ENCODE data around the gene PHF11. TPM values are rescaled to one million over a fixed set of nuclear protein-coding genes. Genes with fewer than 3 reads are reported as not detected.

The PHF11 gene
- total RNA-seq = 10 to 100 TPM; 93.4 to 94.8 TPM

DNA sequence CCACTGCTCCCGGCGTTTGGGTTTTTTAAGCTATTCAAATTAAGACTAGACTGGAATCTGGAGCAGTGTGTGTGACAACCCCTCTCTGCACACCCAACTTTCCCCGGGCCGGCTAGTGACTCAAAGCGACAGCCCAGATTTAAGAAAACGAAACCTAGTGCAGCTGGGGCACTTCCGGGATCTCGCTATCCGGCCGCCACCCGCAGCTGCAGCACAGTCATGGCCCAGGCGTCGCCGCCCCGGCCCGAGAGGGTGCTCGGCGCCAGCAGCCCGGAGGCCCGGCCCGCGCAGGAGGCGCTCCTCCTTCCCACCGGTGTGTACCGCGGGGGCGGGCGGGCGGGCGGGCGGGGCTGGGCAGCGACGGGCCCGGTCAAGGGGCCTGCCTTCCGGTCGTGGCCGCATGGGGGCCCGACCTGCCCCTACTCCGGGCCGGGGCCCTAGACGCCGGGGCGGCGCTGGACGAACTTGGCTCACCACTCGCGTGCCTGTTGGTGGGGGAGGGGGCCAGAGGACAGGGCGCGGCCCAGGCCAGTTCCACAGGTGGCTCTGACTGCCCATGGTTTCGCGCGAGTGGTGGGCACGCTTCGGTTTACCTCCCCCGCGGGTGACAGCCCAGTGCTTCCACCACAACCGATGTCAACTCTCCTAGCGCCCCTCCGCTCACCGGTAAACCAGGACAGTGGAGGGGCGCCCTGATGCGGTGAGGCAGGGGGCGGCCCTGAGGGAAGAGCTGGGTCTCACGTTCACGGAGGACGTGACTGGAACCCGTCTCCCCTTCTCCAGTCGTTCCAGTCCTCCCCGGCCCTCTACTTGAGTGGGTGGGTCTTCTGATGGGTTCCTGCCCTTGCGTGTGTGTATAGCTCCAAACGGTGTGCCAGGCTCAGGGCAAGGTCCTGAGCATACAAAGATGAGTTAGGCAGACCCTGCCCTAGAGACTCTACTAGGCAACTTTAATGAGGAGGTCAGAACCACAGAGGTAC lies at the start of gene PHF11:
Gene PHF11 (plus strand): TSS at position 171 of the 980 bp plus-strand sequence. CDS start 49 bp downstream, at position 220.
- peak within 1 kb of the TSS; percentile 99 for H3K27ac Mint-ChIP-seq
- ChIA-PET CTCF (interaction anchor here (2.1 kb wide), 1 partner anchor 111 kb away, joined by 7 read pairs; no protein-coding TSS in a partner anchor), POLR2A (interaction anchor here (0.6 to 4.0 kb wide), 20 partner anchors 9 to 297 kb away, joined by 3 to 93 read pairs (median 4); partner anchors contain the start of genes CAB39L, CDADC1, KPNA3 and RCBTB1)
- H3K36me3 Mint-ChIP-seq (ENCODE audit: low read depth) = peaks cover 59% of the 10 kb centered on the region
- H3K4me3 Mint-ChIP-seq = peak within 1 kb of the TSS; percentile 98
- H3K27me3 Mint-ChIP-seq (ENCODE audit: low read depth) = no peaks in the 10 kb centered on the region
- peak; percentile 90 for DNase-seq
- no peaks in the 10 kb centered on the region for H3K9me3 Mint-ChIP-seq (ENCODE audit: insufficient read depth)
- peaks cover 55% of the 10 kb centered on the region for H3K4me1 Mint-ChIP-seq (ENCODE audit: low read depth)
- ATAC-seq = peak; percentile 87

DNA sequence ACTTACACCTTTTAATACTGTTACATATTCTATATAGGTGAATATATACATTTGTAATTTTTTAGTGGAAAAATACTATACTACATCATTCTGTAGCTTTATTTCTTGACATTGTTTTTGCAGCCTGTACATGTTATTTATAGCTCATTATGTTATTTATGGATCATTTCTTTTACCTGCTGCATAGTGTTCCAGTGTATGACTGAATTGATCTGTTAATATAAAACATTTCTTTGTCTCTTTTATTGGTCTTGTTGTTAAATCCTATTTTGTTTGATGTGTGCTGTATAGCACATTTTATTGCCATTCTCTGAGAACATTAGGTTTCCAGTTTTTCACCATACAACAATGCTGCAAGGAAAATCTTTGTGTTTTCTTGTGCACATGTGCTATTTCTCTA lies 49.3 kb upstream of the PHF11 start:
- CTCF ChIA-PET = interaction anchor here (1.1 to 1.2 kb wide), 2 partner anchors 8 to 10 kb away, joined by 3 read pairs; no protein-coding TSS in a partner anchor
- ATAC-seq (no peak), DNase-seq (no peak)
- POLR2A ChIA-PET = interaction anchor here (4.8 kb wide), 1 partner anchor 49 kb away, joined by 93 read pairs; the partner anchor contains the start of gene PHF11
- Mint-ChIP-seq H3K27me3 (ENCODE audit: low read depth) (no peaks in the 10 kb centered on the region), H3K36me3 (ENCODE audit: low read depth) (peaks cover 32% of the 10 kb centered on the region), H3K4me3 (peak overlapping the region; percentile 61), H3K9me3 (ENCODE audit: insufficient read depth) (no peaks in the 10 kb centered on the region), H3K4me1 (ENCODE audit: low read depth) (peaks cover 57% of the 10 kb centered on the region), H3K27ac (peak overlapping the region; percentile 81)

DNA sequence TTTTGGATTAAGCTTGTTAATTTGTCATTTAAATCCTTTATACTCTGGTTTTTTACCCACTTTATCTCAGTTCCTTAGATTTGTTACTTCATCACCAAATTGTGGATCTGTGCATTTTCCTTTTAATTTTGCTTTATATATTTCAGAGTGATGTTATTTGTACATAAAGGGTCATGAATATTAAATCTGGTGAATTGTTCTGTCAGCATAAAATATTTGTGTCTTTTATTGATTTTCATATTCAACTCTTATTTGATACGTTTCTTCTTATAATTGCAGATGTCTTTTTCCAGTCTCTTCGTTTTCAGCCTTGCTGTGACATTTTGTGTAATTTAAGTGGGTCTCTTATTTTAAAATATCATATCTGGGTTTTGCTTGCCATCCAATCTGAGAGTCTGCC lies 47.0 kb upstream of the PHF11 start:
- Mint-ChIP-seq H3K4me1 (ENCODE audit: low read depth) (peaks cover 44% of the 10 kb centered on the region), H3K4me3 (no peak overlapping the region), H3K27me3 (ENCODE audit: low read depth) (no peaks in the 10 kb centered on the region), H3K9me3 (ENCODE audit: insufficient read depth) (no peaks in the 10 kb centered on the region), H3K36me3 (ENCODE audit: low read depth) (peaks cover 44% of the 10 kb centered on the region), H3K27ac (no peak overlapping the region)
- DNase-seq = no peak
- ChIA-PET POLR2A (no interaction called here), CTCF (interaction anchor here (0.9 kb wide), 1 partner anchor 338 kb away, joined by 3 read pairs; no protein-coding TSS in a partner anchor)
- no peak for ATAC-seq

DNA sequence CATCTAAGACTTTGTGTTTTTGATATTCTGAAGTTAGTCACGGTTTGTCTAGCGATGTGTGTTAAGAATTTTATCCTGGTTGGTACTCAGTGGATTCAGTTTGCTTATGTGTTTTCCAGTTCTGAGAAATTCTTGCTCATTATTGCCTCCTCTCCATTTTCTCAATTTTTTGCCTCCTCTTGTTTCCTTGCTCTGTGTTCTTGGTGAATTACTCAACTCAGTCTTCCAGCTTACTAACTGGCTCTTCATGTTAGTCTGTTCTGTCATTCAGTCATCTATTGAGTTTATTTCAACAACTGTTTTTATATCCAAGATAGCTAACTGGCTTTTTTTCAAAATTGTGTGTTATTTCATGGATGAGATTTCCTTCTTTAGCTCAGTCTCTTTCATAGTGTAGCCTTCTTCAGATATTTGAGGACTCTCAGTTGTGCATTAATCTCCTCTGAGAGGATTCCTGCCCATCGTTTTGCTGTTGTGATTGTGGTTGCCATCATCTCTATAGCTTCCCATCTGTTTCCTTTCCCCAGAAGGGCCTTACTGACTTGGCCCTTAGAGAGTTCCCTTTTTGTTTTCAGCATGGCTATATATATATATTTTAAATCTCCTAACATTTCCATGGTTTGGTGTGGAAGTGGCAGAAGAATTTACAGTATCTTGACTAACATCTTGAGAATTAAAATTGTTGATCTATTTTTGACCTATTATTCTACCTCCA lies 45.5 kb upstream of the PHF11 start:
- POLR2A ChIA-PET = interaction anchor here (0.5 to 1.5 kb wide), 2 partner anchors 45 to 137 kb away, joined by 3 to 4 read pairs; partner anchors contain the start of gene PHF11
- peaks cover 43% of the 10 kb centered on the region for H3K36me3 Mint-ChIP-seq (ENCODE audit: low read depth)
- ATAC-seq = no peak

DNA sequence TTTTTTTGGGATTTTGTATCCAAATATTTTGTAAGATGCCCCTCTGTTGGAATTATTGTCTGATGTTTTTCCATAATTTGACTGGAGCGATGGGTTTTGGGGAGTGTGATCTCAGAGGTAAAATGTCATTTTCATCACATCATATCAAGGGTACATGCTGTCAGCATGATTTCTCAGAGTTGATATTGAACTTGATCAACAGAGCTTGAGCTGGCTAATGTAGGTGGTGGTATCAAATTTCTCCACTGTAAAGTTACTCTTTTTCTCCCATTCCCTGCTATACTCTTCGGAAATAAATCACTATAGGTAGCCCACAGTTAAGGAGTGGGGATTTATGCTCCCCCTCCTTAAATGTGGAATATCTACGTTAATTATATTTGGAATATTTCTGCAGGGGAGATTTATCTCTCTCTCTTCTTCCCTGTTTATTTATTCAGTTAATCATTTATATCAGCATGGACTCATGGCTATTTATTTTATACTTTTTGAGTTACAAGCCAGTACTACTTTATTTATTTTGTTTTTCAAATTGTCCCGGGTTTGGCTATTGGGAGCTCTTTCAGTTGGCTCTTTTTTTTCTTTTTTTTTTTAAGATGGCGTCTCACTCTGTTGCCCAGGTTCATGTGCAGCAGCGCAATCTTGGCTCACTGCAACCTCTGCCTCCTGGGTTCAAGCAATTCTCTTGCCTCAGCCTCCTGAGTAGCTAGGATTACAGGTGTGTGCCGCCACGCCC lies 42.9 kb upstream of the PHF11 start:
- Mint-ChIP-seq H3K27ac (no peak overlapping the region), H3K4me3 (no peak overlapping the region), H3K27me3 (ENCODE audit: low read depth) (no peaks in the 10 kb centered on the region), H3K36me3 (ENCODE audit: low read depth) (peaks cover 40% of the 10 kb centered on the region), H3K4me1 (ENCODE audit: low read depth) (peaks cover 30% of the 10 kb centered on the region), H3K9me3 (ENCODE audit: insufficient read depth) (no peaks in the 10 kb centered on the region)
- DNase-seq (no peak), ATAC-seq (no peak)
- ChIA-PET POLR2A (interaction anchor here (1.8 kb wide), 1 partner anchor 9 kb away, joined by 6 read pairs; the partner anchor contains the start of genes CAB39L and SETDB2), CTCF (interaction anchor here (3.4 kb wide), 1 partner anchor 9 kb away, joined by 10 read pairs; the partner anchor contains the start of genes CAB39L and SETDB2)

More for the DNA sequence above, 45.5 kb upstream of the PHF11 start:
- no peak for DNase-seq
- peaks cover 48% of the 10 kb centered on the region for H3K4me1 Mint-ChIP-seq (ENCODE audit: low read depth)
- CTCF ChIA-PET = interaction anchor here (1.1 kb wide), 1 partner anchor 11 kb away, joined by 3 read pairs; no protein-coding TSS in a partner anchor
- H3K27me3 Mint-ChIP-seq (ENCODE audit: low read depth) = no peaks in the 10 kb centered on the region
- no peak overlapping the region for H3K4me3 Mint-ChIP-seq
- no peaks in the 10 kb centered on the region for H3K9me3 Mint-ChIP-seq (ENCODE audit: insufficient read depth)
- H3K27ac Mint-ChIP-seq = no peak overlapping the region

DNA sequence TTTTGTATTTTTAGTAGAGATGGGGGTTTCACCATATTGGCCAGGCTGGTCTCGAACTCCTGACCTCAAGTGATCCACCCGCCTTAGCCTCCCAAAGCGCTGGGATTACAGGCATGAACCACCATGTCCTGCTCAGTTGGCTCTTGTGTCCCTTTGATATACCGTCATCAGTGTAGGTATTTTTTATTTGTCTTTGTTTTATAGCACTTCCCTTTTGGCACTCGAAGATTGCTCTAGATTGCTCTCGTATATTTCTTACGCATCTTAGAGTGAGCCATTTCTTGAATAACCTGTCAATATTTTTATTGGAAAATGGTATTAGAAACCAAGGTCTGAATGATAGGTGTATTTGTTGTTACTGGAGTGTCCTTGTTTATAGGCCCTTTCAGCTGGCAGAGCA lies 42.3 kb upstream of the PHF11 start:
- Mint-ChIP-seq H3K4me3 (no peak overlapping the region), H3K27me3 (ENCODE audit: low read depth) (no peaks in the 10 kb centered on the region), H3K36me3 (ENCODE audit: low read depth) (peaks cover 38% of the 10 kb centered on the region), H3K27ac (no peak overlapping the region), H3K4me1 (ENCODE audit: low read depth) (peaks cover 25% of the 10 kb centered on the region), H3K9me3 (ENCODE audit: insufficient read depth) (no peaks in the 10 kb centered on the region)
- DNase-seq = no peak
- ATAC-seq = no peak
- POLR2A ChIA-PET = interaction anchor here (1.8 to 1.9 kb wide), 2 partner anchors 9 kb away, joined by 6 to 9 read pairs; partner anchors contain the start of genes CAB39L and SETDB2
- CTCF ChIA-PET = interaction anchor here (3.4 kb wide), 1 partner anchor 9 kb away, joined by 10 read pairs; the partner anchor contains the start of genes CAB39L and SETDB2

DNA sequence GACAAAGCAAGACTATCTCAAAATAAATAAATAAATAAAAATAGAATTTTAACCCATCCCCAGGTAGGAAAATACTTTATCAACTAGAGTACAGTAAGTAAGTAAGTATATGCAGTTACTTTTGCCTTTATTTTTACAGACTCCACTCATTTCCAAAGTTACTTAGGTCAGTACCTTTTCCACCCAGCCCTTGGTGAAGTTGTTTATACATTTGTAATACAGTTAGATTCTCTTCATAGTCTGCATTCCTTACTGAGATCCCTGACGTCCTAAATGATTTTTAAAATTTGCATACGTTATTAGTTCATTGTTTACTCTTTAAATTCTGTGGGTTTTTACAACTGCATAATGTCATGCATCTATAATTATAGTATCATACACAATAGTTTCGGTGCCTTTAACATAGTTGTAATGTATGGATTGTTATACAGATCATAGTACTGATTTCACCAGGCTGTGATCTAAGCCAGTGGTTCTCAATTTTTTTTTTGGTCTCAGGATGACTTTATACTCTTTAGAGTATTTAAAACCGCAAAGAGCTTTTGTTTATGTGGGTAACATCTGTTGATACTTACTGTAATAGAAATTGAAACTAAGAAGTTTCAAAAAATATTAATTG lies 41.3 kb upstream of the PHF11 start:
- Mint-ChIP-seq H3K27ac (peak overlapping the region; percentile 69), H3K4me3 (no peak overlapping the region), H3K4me1 (ENCODE audit: low read depth) (peaks cover 24% of the 10 kb centered on the region), H3K9me3 (ENCODE audit: insufficient read depth) (no peaks in the 10 kb centered on the region), H3K36me3 (ENCODE audit: low read depth) (peaks cover 29% of the 10 kb centered on the region), H3K27me3 (ENCODE audit: low read depth) (no peaks in the 10 kb centered on the region)
- CTCF ChIA-PET = interaction anchor here (1.1 to 3.4 kb wide), 2 partner anchors 8 to 10 kb away, joined by 3 to 10 read pairs; partner anchors contain the start of genes CAB39L and SETDB2
- DNase-seq (no peak), ATAC-seq (peak; percentile 76)
- POLR2A ChIA-PET = interaction anchor here (1.0 to 1.9 kb wide), 2 partner anchors 10 to 11 kb away, joined by 4 to 9 read pairs; partner anchors contain the start of genes CAB39L and SETDB2

DNA sequence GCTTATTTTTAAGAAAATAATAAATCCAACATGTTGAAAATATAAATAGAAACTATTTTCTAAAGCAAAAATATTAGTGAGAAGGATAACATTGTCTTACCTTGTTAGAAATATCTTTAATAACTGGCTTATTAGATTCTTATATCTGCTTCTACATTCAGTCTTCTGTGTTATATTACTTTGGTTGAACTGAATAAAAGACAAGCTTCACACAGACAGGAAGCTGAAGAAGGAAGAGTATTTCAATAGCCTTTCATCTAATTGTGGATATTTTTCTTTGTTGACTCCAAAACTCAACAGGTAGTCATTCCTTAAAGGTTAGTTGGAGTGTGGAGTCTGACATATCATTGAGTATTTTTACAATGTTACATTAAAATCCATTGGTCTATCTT lies 40.8 kb upstream of the PHF11 start:
- no peaks in the 10 kb centered on the region for H3K9me3 Mint-ChIP-seq (ENCODE audit: insufficient read depth)
- H3K4me3 Mint-ChIP-seq = no peak overlapping the region
- ATAC-seq = no peak
- ChIA-PET POLR2A (interaction anchor here (1.0 to 1.9 kb wide), 2 partner anchors 10 to 12 kb away, joined by 4 to 9 read pairs; partner anchors contain the start of genes CAB39L and SETDB2), CTCF (interaction anchor here (1.1 to 3.4 kb wide), 2 partner anchors 9 to 11 kb away, joined by 3 to 10 read pairs; partner anchors contain the start of genes CAB39L and SETDB2)
- no peak overlapping the region for H3K27ac Mint-ChIP-seq
- H3K27me3 Mint-ChIP-seq (ENCODE audit: low read depth) = no peaks in the 10 kb centered on the region
- DNase-seq = no peak
- peaks cover 26% of the 10 kb centered on the region for H3K36me3 Mint-ChIP-seq (ENCODE audit: low read depth)
- peaks cover 24% of the 10 kb centered on the region for H3K4me1 Mint-ChIP-seq (ENCODE audit: low read depth)

DNA sequence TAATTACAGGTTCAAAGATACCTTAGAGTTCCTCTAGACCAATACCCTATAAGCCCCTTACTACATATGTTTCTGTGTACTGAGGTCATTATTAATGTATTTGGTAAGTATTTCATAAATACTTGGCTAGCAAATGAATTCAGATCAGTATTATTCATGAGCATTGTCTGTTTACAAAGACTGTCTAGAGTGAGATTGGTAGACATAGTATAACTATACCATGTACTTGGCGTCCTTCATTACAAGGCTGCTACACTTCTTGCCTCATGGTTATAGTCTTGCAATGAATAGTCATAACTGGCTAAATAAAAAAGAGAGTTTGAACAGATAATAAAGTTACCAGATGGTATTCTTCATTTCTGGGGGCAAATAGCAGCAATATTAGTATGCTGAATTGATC lies 39.6 kb upstream of the PHF11 start:
- Mint-ChIP-seq H3K36me3 (ENCODE audit: low read depth) (peaks cover 31% of the 10 kb centered on the region), H3K9me3 (ENCODE audit: insufficient read depth) (no peaks in the 10 kb centered on the region), H3K27ac (no peak overlapping the region), H3K27me3 (ENCODE audit: low read depth) (no peaks in the 10 kb centered on the region), H3K4me3 (no peak overlapping the region), H3K4me1 (ENCODE audit: low read depth) (peaks cover 20% of the 10 kb centered on the region)
- ChIA-PET CTCF (no interaction called here), POLR2A (no interaction called here)
- no peak for ATAC-seq
- DNase-seq = no peak

DNA sequence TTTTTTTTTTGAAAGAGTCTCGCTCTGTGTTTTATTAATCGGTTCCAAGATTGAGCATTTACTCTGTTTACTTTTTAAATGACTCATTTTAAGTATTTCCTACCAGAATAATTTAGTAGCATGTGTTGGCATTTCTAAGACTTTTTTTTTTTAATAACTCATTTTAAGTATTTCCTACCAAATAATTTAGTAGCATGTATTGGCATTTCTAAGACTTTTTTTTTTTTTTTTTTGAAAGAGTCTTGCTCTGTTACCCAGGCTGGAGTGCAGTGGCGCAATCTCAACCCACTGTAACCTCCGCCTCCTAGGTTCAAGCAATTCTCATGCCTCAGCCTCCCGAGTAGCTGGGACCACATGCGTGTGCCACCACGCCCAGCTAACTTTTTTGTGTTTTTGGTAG lies 38.5 kb upstream of the PHF11 start:
- Mint-ChIP-seq H3K36me3 (ENCODE audit: low read depth) (peaks cover 37% of the 10 kb centered on the region), H3K9me3 (ENCODE audit: insufficient read depth) (peaks cover 3% of the 10 kb centered on the region), H3K27ac (no peak overlapping the region), H3K27me3 (ENCODE audit: low read depth) (no peaks in the 10 kb centered on the region), H3K4me1 (ENCODE audit: low read depth) (peaks cover 20% of the 10 kb centered on the region), H3K4me3 (no peak overlapping the region)
- ATAC-seq = no peak
- ChIA-PET POLR2A (no interaction called here), CTCF (no interaction called here)
- no peak for DNase-seq

Data from activated CD8-positive, alpha-beta T cell treated with anti-CD3 and anti-CD28 coated beads, Interleukin-2, amount 10 ng/mL, durations not matched to agents 7 days and 5 days (primary cell).